Pancreas (tissue), 10 donors: ENCODE measurements around the gene TMEM202. TPM values are rescaled to one million over a fixed set of nuclear protein-coding genes. Genes with fewer than 3 reads are reported as not detected.
A peak's percentile ranks its signal among the peaks of the same experiment; 100 is the strongest.

ENCODE experiments used
- ATAC-seq, 4 donors: fragments of 200-7000 bp; cut with Tn5 transposase; one replicate each; pipeline versions ENCODE4 v1.8.0 to v1.9.1; 2020; ENCODE audit warnings: mild to moderate bottlenecking in 4 of 4, moderate library complexity in 4 of 4
- DNase-seq, 6 donors: peaks; one replicate each; pipeline ENCODE4 v3.0.0-alpha.2; 2020
- FAIRE-seq: peaks from 2 replicates; lab custom pipeline; 2012; peaks lifted over from hg19 to GRCh38; lab: Jason Lieb, UNC
- H3K27ac ChIP-seq, 4 donors: fragments of 200-600 bp; sonication (generic); 1 replicate in 3 of 4; 2 replicates in 1 of 4; pipeline versions ENCODE4 v1.5.0 to v1.8.0; 2020
- H3K27me3 ChIP-seq, 4 donors: fragments of 200-600 bp; one replicate each; pipeline ENCODE4 v1.8.0; 2021
- H3K36me3 ChIP-seq, 3 donors: fragments of 200-600 bp; sonication (generic) in 1 of 3; one replicate each; pipeline versions ENCODE4 v1.5.0 to v1.8.0; 2020 to 2021
- H3K4me1 ChIP-seq, 3 donors: fragments of 200-600 bp; one replicate each; pipeline ENCODE4 v1.8.0; 2021
- H3K4me3 ChIP-seq, 4 donors: fragments of 200-600 bp; sonication (generic) in 2 of 4; one replicate each; pipeline versions ENCODE4 v1.5.0 to v1.8.0; 2020 to 2021
- H3K9me3 ChIP-seq, 4 donors: fragments of 200-600 bp; one replicate each; pipeline ENCODE4 v1.8.0; 2021
- WGBS, 2 donors: extraction: QIAGEN DNeasy Blood & Tissue Kit; methylation state at CpG; one replicate each; pipeline ENCODE4 v1.1.7; 2013; 5-methylcytosine and 5-hydroxymethylcytosine counted together
- intact Hi-C, 3 donors: fragments of 100-400 bp; cut with DNase I; formaldehyde crosslinking; loops; one replicate each; pipeline versions ENCODE4 v1.11.1 to v1.14.2; 2022
- polyA plus RNA-seq, 2 donors: library from polyadenylated mRNA; stranded (reverse); fragments of 200-250 nt; gene quantifications; one replicate each; pipeline ENCODE4 v1.2.3, GENCODE V29; 2013
- total RNA-seq, 6 donors: library from RNA; stranded (reverse); fragmentation: NEBNext Ultra II Directional in 4 of 6; extraction: Animal tissue kit (Norgen Biotek cat#: 25700) in 4 of 6; gene quantifications; one replicate each; pipeline versions ENCODE4 v1.2.1 to v1.2.4, GENCODE V29; 2021 to 2023
- TF ChIP-seq, protein P1 (sequence below), 4 donors: fragments of 200-600 bp; sonication (generic) in 3 of 4; IDR thresholded peaks; one replicate each; pipeline versions ENCODE4 v1.5.0 to v1.8.0; 2021; ENCODE audit warnings: antibody characterized with exemption in 4 of 4
- donor health status: healthy with polysubstance abuse.
- donor health status: DM: no; HTN: no; CAD: no; lungs with moderate emphysema.
- donor health status: DM: no; HTN: no; CAD: no.
- donor health status: control.
- donor health status: control.
- donor health status: Bipolar disorder and iron deficiency.
- donor health status: DM: yes; HTN: yes; CAD: no.
- donor health status: DM: no; HTN: no; CAD: no.
- donor health status: DM: no; HTN: no; CAD: no.
- donor health status: DM: yes; HTN: yes; CAD: no.

TMEM202 gene
- total RNA-seq (not detected), polyA plus RNA-seq (not detected)

DNA sequence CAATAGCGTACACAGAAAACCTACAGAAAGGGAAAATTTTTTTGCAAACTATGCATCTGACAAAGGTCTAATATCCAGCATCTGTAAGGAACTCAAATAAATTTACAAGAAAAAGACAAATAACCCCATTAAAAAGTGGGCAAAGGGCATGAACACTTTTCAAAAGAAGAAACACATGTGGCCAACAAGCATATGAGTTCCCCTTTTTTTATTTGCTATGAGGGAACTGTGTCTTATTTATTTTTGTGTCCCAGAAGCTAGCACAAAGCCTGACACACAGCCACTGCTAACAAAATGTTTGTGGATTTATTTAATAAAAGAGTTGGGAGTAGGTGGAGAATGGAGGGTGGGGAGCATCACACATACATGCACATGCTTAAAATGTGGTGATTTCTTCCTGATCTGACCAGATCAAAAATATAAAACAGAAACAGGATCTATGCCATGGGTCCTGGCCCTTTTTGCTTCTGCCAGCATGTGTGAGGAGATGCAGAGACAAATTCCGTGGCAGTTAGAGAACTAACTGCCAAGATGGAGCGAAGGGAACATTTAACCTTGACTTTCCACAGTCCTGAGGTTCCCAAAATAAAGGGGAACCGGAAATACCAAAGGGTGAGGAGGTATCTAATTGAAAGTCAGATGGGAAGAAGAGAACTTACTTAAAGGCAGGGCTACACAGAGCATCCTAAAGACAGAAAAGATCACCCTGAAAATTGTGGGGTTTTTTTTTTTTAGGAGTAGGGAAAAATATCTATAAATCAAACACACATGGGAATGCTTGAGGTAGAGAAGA is at the start of gene TMEM202:
Gene TMEM202 (plus strand): TSS at position 510 of the 793 bp plus-strand sequence. CDS start 22 bp downstream, at position 532.
- no peaks in the 10 kb centered on the region for H3K4me1 ChIP-seq
- no peak for DNase-seq
- H3K27ac ChIP-seq: no peak within 1 kb of the TSS
- no peaks in the 10 kb centered on the region for H3K27me3 ChIP-seq
- 54 to 65% methylated on average over 4 of the region's 4 CpGs for WGBS, 2 donors
- no peak within 1 kb of the TSS for H3K4me3 ChIP-seq
- no peak for ATAC-seq
- intact Hi-C loops: no loop called here
- no peak for FAIRE-seq
- TF ChIP-seq, protein P1, sequence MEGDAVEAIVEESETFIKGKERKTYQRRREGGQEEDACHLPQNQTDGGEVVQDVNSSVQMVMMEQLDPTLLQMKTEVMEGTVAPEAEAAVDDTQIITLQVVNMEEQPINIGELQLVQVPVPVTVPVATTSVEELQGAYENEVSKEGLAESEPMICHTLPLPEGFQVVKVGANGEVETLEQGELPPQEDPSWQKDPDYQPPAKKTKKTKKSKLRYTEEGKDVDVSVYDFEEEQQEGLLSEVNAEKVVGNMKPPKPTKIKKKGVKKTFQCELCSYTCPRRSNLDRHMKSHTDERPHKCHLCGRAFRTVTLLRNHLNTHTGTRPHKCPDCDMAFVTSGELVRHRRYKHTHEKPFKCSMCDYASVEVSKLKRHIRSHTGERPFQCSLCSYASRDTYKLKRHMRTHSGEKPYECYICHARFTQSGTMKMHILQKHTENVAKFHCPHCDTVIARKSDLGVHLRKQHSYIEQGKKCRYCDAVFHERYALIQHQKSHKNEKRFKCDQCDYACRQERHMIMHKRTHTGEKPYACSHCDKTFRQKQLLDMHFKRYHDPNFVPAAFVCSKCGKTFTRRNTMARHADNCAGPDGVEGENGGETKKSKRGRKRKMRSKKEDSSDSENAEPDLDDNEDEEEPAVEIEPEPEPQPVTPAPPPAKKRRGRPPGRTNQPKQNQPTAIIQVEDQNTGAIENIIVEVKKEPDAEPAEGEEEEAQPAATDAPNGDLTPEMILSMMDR (IDR thresholded peaks at IDR 0.05): no peak
- H3K9me3 ChIP-seq: no peaks in the 10 kb centered on the region
- H3K36me3 ChIP-seq: no peaks in the 10 kb centered on the region

- Histone ChIP-seq H3K9me3 (no peaks in the 10 kb centered on the region), H3K27ac (no peak overlapping the region), H3K4me1 (no peaks in the 10 kb centered on the region), H3K27me3 (no peaks in the 10 kb centered on the region), H3K36me3 (peaks cover 0 to 57% (median 20%) of the 10 kb centered on the region in 3 donors), H3K4me3 (no peak overlapping the region)
- intact Hi-C loops: no loop called here
- FAIRE-seq (no peak), DNase-seq (no peak), ATAC-seq (no peak)
- TF ChIP-seq, protein P1 (IDR thresholded peaks at IDR 0.05): no peak
- WGBS, 2 donors: 85 to 90% methylated on average over 2 of the region's 2 CpGs
Measured at GRCh38 chr15:72353266-72353665, 44.8 kb upstream of the TMEM202 start.

GRCh38 chr15:72354496-72354895 is 43.6 kb upstream of the TMEM202 start:
- Histone ChIP-seq H3K27me3 (no peaks in the 10 kb centered on the region), H3K27ac (no peak overlapping the region), H3K4me1 (no peaks in the 10 kb centered on the region), H3K9me3 (no peaks in the 10 kb centered on the region), H3K4me3 (no peak overlapping the region), H3K36me3 (peaks cover 0 to 45% (median 20%) of the 10 kb centered on the region in 3 donors)
- intact Hi-C loops: no loop called here
- 83 to 91% methylated on average over 1 of the region's 1 CpG for WGBS, 2 donors
- DNase-seq: no peak
- FAIRE-seq: no peak
- TF ChIP-seq, protein P1 (IDR thresholded peaks at IDR 0.05): no peak
- ATAC-seq: no peak

DNA sequence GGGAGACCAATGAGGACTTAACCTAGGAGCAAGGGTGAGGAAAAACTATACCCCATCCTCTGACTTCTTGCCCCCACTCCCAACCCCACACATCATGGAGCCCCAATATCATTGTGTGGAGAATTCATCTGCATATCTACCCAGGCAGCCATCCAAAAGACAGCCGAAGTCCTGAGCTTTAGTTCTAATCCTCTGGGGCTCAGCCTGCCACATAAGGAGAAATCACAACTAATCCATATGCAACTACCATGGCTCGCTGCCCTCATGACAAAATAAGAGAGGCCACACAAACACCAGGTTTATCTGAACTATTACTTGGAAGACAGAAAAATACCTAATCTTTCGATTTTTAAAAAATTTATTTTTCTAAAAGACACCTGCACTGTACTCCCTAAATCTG is 40.0 kb upstream of the TMEM202 start:
- Histone ChIP-seq H3K4me3 (no peak overlapping the region), H3K27ac (no peak overlapping the region), H3K27me3 (no peaks in the 10 kb centered on the region), H3K36me3 (peaks cover 0 to 19% (median 15%) of the 10 kb centered on the region in 3 donors), H3K4me1 (no peaks in the 10 kb centered on the region), H3K9me3 (no peaks in the 10 kb centered on the region)
- FAIRE-seq (no peak), DNase-seq (no peak), ATAC-seq (no peak)
- TF ChIP-seq, protein P1 (IDR thresholded peaks at IDR 0.05): no peak
- intact Hi-C loops: no loop called here
- WGBS, 2 donors: 88 to 91% methylated on average over 3 of the region's 3 CpGs

- FAIRE-seq: no peak
- intact Hi-C loops: no loop called here
- H3K27ac ChIP-seq: no peak overlapping the region
Measured at GRCh38 chr15:72358650-72359171, 39.4 kb upstream of the TMEM202 start.

More at GRCh38 chr15:72358650-72359171, 39.4 kb upstream of the TMEM202 start:
- TF ChIP-seq, protein P1 (IDR thresholded peaks at IDR 0.05): no peak
- Histone ChIP-seq H3K4me3 (no peak overlapping the region), H3K27me3 (no peaks in the 10 kb centered on the region), H3K9me3 (no peaks in the 10 kb centered on the region), H3K4me1 (no peaks in the 10 kb centered on the region), H3K36me3 (peaks cover 0 to 19% (median 15%) of the 10 kb centered on the region in 3 donors)
- DNase-seq (peak in 1 of 6 donors; percentile 34), ATAC-seq (peak in 3 of 4 donors; percentile 43 to 85 (median 76))
- WGBS, 2 donors: 76% methylated on average over 7 of the region's 7 CpGs
